Ecto neural progenitor cell (in vitro differentiated cells): ENCODE results near the gene KDM2A.

Source experiments
- DNase-seq: peaks from one replicate; pipeline ENCODE4 v3.0.0-alpha.2; 2018; ENCODE audit warnings: low spot score

Gene KDM2A

GRCh38 chr11:67272327-67273259, 153.5 kb downstream of the KDM2A start:
- DNase-seq: no peak

- no peak for DNase-seq
These were observed 154.4 kb downstream of the KDM2A start for GRCh38 chr11:67273260-67273990.

GRCh38 chr11:67274768-67275605, 155.9 kb downstream of the KDM2A start:
- DNase-seq: no peak

GRCh38 chr11:67275606-67276409, 156.7 kb downstream of the KDM2A start:
- no peak for DNase-seq

GRCh38 chr11:67276781-67277230, 157.7 kb downstream of the KDM2A start:
- no peak for DNase-seq

GRCh38 chr11:67277231-67277961, 158.3 kb downstream of the KDM2A start:
- DNase-seq: peak; percentile 76

DNA sequence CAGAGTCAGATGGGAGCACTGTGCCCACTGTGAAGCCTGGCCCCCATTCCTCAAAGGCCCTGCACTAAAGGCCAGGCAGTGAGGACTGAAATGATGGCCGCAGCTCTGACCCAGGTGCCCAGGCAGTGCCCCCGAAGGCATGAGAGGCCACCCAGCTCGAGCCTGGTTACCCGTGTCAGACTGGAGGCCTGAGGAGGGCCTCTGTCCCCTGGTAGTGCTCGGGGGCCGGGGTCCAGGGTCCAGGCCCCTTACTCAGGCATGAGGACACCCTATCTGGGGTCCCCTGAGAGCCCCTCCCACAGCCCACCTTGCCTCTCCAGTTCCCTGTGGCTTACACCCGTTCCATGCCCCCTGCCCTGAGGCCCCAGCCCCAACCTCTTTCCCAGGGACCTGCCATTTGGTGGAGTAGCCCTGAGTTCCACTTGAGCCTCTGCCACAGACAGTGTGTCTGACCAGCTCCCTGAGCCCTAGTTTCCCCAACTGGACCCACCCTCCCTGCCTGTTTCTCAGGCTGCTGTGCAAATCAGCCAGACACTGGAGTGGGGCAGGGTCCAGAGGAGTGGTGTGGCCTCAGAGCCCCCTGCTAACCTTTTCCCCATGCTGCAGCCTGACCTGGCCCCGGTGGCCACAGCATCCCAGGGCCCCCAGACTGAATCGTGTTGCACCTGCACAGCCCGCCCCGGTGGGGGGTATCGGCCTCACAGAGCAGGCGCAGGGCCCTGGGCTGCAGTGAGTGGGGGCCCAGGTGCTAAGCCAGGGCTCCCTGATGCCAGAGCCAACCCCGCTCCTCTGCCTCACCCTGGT, 159.3 kb downstream of the KDM2A start:
- DNase-seq: no peak

- no peak for DNase-seq
These were observed 160.0 kb downstream of the KDM2A start for GRCh38 chr11:67278939-67279588.

DNA sequence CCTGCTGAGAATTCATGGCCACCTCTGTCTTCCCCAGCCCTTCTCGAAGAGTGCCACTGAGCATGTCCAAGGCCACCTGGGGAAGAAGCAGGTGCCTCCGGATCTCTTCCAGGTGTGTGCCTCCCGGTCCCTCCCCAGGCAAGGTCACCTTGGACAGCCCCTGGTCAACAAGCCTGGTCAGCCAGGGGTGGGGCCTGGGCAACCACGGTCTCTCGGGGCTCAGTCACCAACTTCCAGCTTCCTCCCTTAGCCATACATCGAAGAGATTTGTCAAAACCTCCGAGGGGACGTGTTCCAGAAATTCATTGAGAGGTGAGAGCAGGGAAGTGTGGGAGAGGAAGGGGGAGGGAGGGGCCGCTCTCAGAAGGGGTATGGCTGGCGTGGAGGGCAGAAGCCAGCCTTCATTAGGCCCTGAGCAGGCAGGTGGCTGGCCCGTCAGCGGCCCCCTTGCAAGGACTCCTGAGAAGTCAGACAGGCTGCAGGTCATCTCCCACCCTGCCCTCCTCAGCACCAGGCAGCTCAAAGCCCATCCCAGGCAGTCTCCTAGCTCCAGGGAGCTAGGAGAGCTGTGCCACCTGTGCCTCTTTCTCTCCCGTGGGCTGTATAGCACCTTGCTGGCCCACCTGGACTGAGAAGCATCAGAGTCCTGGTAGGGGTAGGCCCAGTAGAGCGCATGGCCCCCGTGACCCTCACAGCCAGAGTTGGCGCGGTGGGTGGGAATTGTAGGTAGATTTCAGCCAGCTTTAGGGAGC, 160.7 kb downstream of the KDM2A start:
- DNase-seq: no peak

GRCh38 chr11:67280341-67280787, 161.3 kb downstream of the KDM2A start:
- DNase-seq: no peak

GRCh38 chr11:67280788-67281551, 161.9 kb downstream of the KDM2A start:
- DNase-seq: no peak

DNA sequence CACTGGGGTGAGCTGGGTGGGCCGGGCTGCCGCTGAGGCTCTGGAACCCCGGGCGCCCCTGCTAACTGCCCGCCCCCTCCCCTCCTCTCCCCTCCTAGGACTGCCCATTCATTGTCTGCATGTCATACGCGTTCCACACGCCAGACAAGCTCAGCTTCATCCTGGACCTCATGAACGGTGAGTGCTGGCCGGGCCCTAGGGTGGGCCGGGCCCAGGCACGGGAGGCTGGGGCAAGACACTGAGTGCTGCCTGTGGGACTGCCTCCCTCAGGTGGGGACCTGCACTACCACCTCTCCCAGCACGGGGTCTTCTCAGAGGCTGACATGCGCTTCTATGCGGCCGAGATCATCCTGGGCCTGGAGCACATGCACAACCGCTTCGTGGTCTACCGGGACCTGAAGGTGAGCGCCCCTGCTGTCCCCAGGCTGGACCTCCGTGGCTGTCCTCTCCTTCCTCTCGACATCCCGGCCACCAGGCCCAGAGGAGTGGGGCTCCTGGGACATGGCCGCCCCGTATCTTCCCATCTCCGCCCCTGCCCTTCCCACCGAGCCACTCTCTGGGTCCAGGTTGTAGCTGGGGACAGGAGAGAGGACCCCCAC, 162.6 kb downstream of the KDM2A start:
- DNase-seq: no peak

DNA sequence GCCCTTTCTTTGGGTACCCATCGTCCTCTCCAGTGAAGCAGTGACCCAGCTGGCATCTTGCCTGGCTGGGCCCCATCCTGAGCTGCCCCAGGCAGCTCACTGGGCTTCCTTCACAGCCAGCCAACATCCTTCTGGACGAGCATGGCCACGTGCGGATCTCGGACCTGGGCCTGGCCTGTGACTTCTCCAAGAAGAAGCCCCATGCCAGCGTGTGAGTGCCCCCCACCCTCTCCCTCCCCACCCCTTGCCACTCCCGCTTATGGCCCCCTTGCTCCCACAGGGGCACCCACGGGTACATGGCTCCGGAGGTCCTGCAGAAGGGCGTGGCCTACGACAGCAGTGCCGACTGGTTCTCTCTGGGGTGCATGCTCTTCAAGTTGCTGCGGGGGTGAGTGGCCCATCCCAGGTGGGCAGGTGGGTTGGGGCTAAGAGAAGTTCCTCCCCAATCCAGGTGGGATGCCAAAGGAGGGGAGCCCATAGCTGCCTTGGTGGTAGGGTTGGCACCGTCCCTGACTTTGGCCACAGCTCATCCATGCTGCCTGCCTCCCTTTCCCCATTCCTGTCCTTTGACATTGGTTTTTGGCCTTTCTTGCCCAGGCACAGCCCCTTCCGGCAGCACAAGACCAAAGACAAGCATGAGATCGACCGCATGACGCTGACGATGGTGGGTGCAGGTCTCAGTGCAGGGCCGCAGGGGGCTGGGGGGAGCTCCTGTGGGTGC, 163.3 kb downstream of the KDM2A start:
- DNase-seq: no peak

- DNase-seq: no peak
These were observed 163.9 kb downstream of the KDM2A start for GRCh38 chr11:67282876-67283371.

DNA sequence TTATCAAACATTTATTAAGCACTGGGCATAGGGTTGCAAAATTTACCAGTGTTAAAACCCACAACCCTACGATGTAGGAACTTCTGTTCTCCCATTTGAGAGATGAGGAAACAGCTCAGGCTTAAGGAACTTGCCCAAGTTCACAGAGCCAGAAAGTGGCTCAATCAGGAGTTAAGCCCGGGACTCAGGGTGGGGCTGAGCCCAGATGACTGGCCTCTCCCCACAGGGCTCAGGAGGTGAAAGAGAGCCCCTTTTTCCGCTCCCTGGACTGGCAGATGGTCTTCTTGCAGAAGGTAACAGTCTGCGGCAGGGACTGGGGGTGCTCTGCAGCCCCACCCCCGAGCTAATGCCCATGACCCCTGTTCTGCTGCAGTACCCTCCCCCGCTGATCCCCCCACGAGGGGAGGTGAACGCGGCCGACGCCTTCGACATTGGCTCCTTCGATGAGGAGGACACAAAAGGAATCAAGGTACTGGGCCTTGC, 164.5 kb downstream of the KDM2A start:
- no peak for DNase-seq
